Breast epithelium (tissue), 4 donors: ENCODE measurements around the gene CUL7. TPM values are rescaled to one million over a fixed set of nuclear protein-coding genes. Genes with fewer than 3 reads are reported as not detected.

Experiments
- DNase-seq, 2 donors: peaks; one replicate each; pipeline ENCODE4 v3.0.0-alpha.2; 2019; ENCODE audit warnings: low spot score in 2 of 2
- H3K27ac ChIP-seq, 2 donors: fragments of 200-600 bp; sonication (generic) in 1 of 2; one replicate each; pipeline ENCODE4 v1.5.1; 2016 to 2019; ENCODE audit warnings: mild to moderate bottlenecking in 1 of 2
- H3K27me3 ChIP-seq, 2 donors: fragments of 200-600 bp; sonication (generic) in 1 of 2; one replicate each; pipeline versions ENCODE4 v1.5.1 to v1.6.0; 2017 to 2019; ENCODE audit warnings: control low read depth in 1 of 2, mild to moderate bottlenecking in 1 of 2
- H3K36me3 ChIP-seq: fragments of 200-600 bp; one replicate; pipeline ENCODE4 v1.5.1; 2019
- H3K4me1 ChIP-seq, 2 donors: fragments of 200-600 bp; sonication (generic); one replicate each; pipeline ENCODE4 v1.5.1; 2016 to 2019; ENCODE audit warnings: control low read depth in 1 of 2
- H3K4me3 ChIP-seq, 3 donors: fragments of 200-600 bp; sonication (generic); 1 replicate in 2 of 3; 2 replicates in 1 of 3; pipeline ENCODE4 v1.5.1; 2016 to 2019; ENCODE audit warnings: mild to moderate bottlenecking in 3 of 3, moderate library complexity in 2 of 3
- H3K9me3 ChIP-seq, 2 donors: fragments of 200-600 bp; sonication (generic) in 1 of 2; one replicate each; pipeline ENCODE4 v1.5.1; 2016 to 2019; ENCODE audit warnings: control low read depth in 1 of 2
- CTCF ChIP-seq, 3 donors: fragments of 450-650 bp; IDR thresholded peaks; one replicate each; pipeline ENCODE4 v1.5.1; 2016 to 2017; ENCODE audit warnings: antibody characterized with exemption in 3 of 3, mild to moderate bottlenecking in 3 of 3, moderate library complexity in 3 of 3
- POLR2A ChIP-seq: fragments of 450-650 bp; IDR thresholded peaks from one replicate; pipeline ENCODE4 v1.6.1; 2016; ENCODE audit warnings: antibody characterized with exemption, mild to moderate bottlenecking, moderate library complexity
- POLR2AphosphoS5 ChIP-seq, 3 donors: sonication (generic); formaldehyde crosslinking; IDR thresholded peaks; one replicate each; pipeline ENCODE4 v1.6.1; 2017; ENCODE audit warnings: antibody characterized with exemption in 3 of 3
- intact Hi-C: fragments of 100-400 bp; cut with DNase I; formaldehyde crosslinking; loops from one replicate; pipeline ENCODE4 v1.15.1; 2023; ENCODE audit warnings: low total_unique reads
- total RNA-seq, 3 donors: library from RNA; depleted of rRNA; stranded (reverse); fragments of >200 nt; gene quantifications; one replicate each; pipeline ENCODE4 v1.1.0, GENCODE V29; 2016

CUL7 gene
- total RNA-seq, 3 donors from 2014 or later: 12.6 to 21.4 (median 19.3) TPM

GRCh38 chr6:43016943-43017334, 36.7 kb downstream of the CUL7 start:
- H3K4me3 ChIP-seq: peak overlapping the region in 2 of 3 donors; percentile 10 to 37
- no peak for DNase-seq
- no peaks in the 10 kb centered on the region for H3K9me3 ChIP-seq
- H3K36me3 ChIP-seq: peaks cover 7% of the 10 kb centered on the region
- H3K27me3 ChIP-seq: no peaks in the 10 kb centered on the region
- TF ChIP-seq POLR2AphosphoS5 (IDR thresholded peaks at IDR 0.05): no peak
- TF ChIP-seq CTCF (IDR thresholded peaks at IDR 0.05): no peak
- no peak for TF ChIP-seq POLR2A
- intact Hi-C loops: no loop called here
- peaks cover 7 to 36% of the 10 kb centered on the region in 2 donors for H3K4me1 ChIP-seq
- peak overlapping the region; percentile 36 to 62 for H3K27ac ChIP-seq

- no peak for DNase-seq
- intact Hi-C loops: no loop called here
- TF ChIP-seq CTCF (IDR thresholded peaks at IDR 0.05): no peak
- no peak for TF ChIP-seq POLR2A
- no peak for TF ChIP-seq POLR2AphosphoS5 (IDR thresholded peaks at IDR 0.05)
- peaks cover 7% of the 10 kb centered on the region for H3K36me3 ChIP-seq
- H3K4me1 ChIP-seq: peaks cover 7 to 36% of the 10 kb centered on the region in 2 donors
- H3K27me3 ChIP-seq: no peaks in the 10 kb centered on the region
- peak overlapping the region in 2 of 3 donors; percentile 10 to 37 for H3K4me3 ChIP-seq
- H3K27ac ChIP-seq: peak overlapping the region; percentile 36 to 62
- H3K9me3 ChIP-seq: no peaks in the 10 kb centered on the region
These were observed 37.3 kb downstream of the CUL7 start for GRCh38 chr6:43016176-43016942.

GRCh38 chr6:43014434-43014909, 39.2 kb downstream of the CUL7 start:
- TF ChIP-seq CTCF (IDR thresholded peaks at IDR 0.05) (no peak), POLR2A (no peak), POLR2AphosphoS5 (IDR thresholded peaks at IDR 0.05) (no peak)
- no peak for DNase-seq
- no peaks in the 10 kb centered on the region for H3K27me3 ChIP-seq
- H3K27ac ChIP-seq: peak overlapping the region; percentile 86 to 88
- peaks cover 7 to 36% of the 10 kb centered on the region in 2 donors for H3K4me1 ChIP-seq
- H3K36me3 ChIP-seq: peaks cover 7% of the 10 kb centered on the region
- intact Hi-C loops: no loop called here
- H3K9me3 ChIP-seq: no peaks in the 10 kb centered on the region
- peak overlapping the region; percentile 73 to 81 (median 77) for H3K4me3 ChIP-seq

- DNase-seq: peak; percentile 98 to 100
- H3K27me3 ChIP-seq: no peaks in the 10 kb centered on the region
- H3K4me3 ChIP-seq: peak within 1 kb of the TSS; percentile 73 to 81 (median 77)
- peak within 1 kb of the TSS; percentile 86 to 88 for H3K27ac ChIP-seq
- TF ChIP-seq POLR2AphosphoS5 (IDR thresholded peaks at IDR 0.05): peak; percentile 83 to 89 (median 88)
- no peak for TF ChIP-seq POLR2A
- TF ChIP-seq CTCF (IDR thresholded peaks at IDR 0.05): no peak
- peaks cover 7 to 36% of the 10 kb centered on the region in 2 donors for H3K4me1 ChIP-seq
- peaks cover 7% of the 10 kb centered on the region for H3K36me3 ChIP-seq
- intact Hi-C loops: no loop called here
- H3K9me3 ChIP-seq: no peaks in the 10 kb centered on the region
These were observed 39.7 kb downstream of the CUL7 start, which contains the start of the genes KLHDC3 and MEA1 for GRCh38 chr6:43013843-43014433. KLHDC3 (plus strand) TSS chr6:43014249; CDS start chr6:43017193, 2,944 bp downstream. MEA1 (minus strand) TSS chr6:43013946; CDS start chr6:43013813, 133 bp downstream.
